ENCODE results near the gene CHMP5.

DNA sequence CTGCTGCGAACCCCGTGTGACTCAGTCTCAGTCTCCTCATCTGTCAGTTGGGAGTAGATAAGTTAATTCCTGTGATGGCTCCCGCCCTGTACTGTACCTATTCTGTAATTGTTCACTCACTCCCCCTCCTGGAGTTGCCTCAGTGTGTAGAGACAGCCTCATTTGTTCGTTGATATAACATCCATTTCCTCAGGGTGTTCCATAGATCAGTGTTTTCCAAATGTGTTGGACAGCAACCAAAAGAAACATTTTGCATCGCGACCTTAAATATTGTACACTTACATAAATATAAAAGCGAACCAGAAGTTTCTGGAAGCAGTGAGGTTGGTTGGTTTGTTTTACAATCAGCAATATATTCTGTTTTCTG lies 26.2 kb downstream of the CHMP5 start:
- no peak for TF ChIP-seq EZH2 (IDR thresholded peaks at IDR 0.05; ENCODE audit: borderline replicate concordance, low read depth, low read length, poor library complexity, severe bottlenecking)
- TF ChIP-seq, protein P1, sequence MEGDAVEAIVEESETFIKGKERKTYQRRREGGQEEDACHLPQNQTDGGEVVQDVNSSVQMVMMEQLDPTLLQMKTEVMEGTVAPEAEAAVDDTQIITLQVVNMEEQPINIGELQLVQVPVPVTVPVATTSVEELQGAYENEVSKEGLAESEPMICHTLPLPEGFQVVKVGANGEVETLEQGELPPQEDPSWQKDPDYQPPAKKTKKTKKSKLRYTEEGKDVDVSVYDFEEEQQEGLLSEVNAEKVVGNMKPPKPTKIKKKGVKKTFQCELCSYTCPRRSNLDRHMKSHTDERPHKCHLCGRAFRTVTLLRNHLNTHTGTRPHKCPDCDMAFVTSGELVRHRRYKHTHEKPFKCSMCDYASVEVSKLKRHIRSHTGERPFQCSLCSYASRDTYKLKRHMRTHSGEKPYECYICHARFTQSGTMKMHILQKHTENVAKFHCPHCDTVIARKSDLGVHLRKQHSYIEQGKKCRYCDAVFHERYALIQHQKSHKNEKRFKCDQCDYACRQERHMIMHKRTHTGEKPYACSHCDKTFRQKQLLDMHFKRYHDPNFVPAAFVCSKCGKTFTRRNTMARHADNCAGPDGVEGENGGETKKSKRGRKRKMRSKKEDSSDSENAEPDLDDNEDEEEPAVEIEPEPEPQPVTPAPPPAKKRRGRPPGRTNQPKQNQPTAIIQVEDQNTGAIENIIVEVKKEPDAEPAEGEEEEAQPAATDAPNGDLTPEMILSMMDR (conservative IDR thresholded peaks at IDR 0.05; ENCODE audit: low read depth, low read length) = no peak
